K562 (cell line): ENCODE measurements around the gene CERS4. TPM values are rescaled to one million over a fixed set of nuclear protein-coding genes. Genes with fewer than 3 reads are reported as not detected.

Source experiments
- ATF1 ChIP-seq, 2 experiments: fragments of 450-650 bp in 1 of 2; IDR thresholded peaks; 2 replicates each; pipeline ENCODE4 v1.6.1; 2016; ENCODE audit warnings: missing compliant biosample characterization in 1 of 2, missing genetic modification characterization in 1 of 2
- BRD4 ChIP-seq: fragments of 200-600 bp; sonication (generic); IDR thresholded peaks from 2 replicates; pipeline ENCODE4 v1.6.1; 2017; ENCODE audit warnings: inconsistent platforms
- FOXA3 ChIP-seq, 2 experiments: fragments of 450-650 bp in 1 of 2; sonication (generic) in 1 of 2; formaldehyde crosslinking; IDR thresholded peaks in 1 of 2; conservative IDR thresholded peaks in 1 of 2; 2 replicates each; pipeline versions ENCODE4 v1.4.0 to v1.8.0; 2020 to 2022; ENCODE audit warnings: mild to moderate bottlenecking in 2 of 2, missing genetic modification reagents in 1 of 2
- FOXJ3 ChIP-seq: sonication (generic); formaldehyde crosslinking; IDR thresholded peaks from 2 replicates; pipeline ENCODE4 v1.4.0; 2020; ENCODE audit warnings: mild to moderate bottlenecking, missing genetic modification reagents
- GATA2 ChIP-seq: sonication (generic); formaldehyde crosslinking; IDR thresholded peaks from 2 replicates; pipeline ENCODE4 v1.4.0; 2020; ENCODE audit warnings: mild to moderate bottlenecking, missing genetic modification reagents
- HCFC1 ChIP-seq: IDR thresholded peaks from 2 replicates; pipeline ENCODE4 v1.6.1; 2012; ENCODE audit warnings: low read depth, low read length, improper control_type of control experiment
- MAFF ChIP-seq: IDR thresholded peaks from 2 replicates; pipeline ENCODE4 v1.6.1; 2012; ENCODE audit warnings: low read length, improper control_type of control experiment
- POLR2B ChIP-seq: fragments of 450-650 bp; IDR thresholded peaks from 2 replicates; pipeline ENCODE4 v1.6.1; 2018; ENCODE audit warnings: low read depth; ENCODE audit not compliant: partially characterized antibody
- SMAD3 ChIP-seq: fragments of 450-650 bp; formaldehyde crosslinking; conservative IDR thresholded peaks from 2 replicates; pipeline ENCODE4 v1.4.0; 2020; ENCODE audit warnings: mild to moderate bottlenecking
- ZFPM2 ChIP-seq: fragments of 250-450 bp; sonication (Bioruptor Pico); IDR thresholded peaks from 2 replicates; pipeline ENCODE4 v1.5.1; 2022; ENCODE audit warnings: mild to moderate bottlenecking
- ZNF668 ChIP-seq: fragments of 250-450 bp; sonication (Bioruptor Pico); IDR thresholded peaks from 2 replicates; pipeline ENCODE4 v1.8.0; 2022; ENCODE audit warnings: mild to moderate bottlenecking, inconsistent platforms
- polyA plus RNA-seq, 8 experiments: library from polyadenylated mRNA; depleted of rRNA in 4 of 8; stranded (reverse) in 5 of 8; unstranded in 3 of 8; fragments of >200 nt; fragmentation: Nextera tagmentation in 2 of 8; fragmentation: Illumina TruSeq in 1 of 8; extraction: Ambion mirVana in 2 of 8; extraction: Trizol in 1 of 8; gene quantifications; 2 replicates each; pipeline versions ENCODE4 v1.2.1 to v1.2.3, GENCODE V29; 2011 to 2014; ENCODE audit warnings: inconsistent platforms in 1 of 8, missing spikeins in 1 of 8
- total RNA-seq, 7 experiments: library from RNA; depleted of rRNA in 6 of 7; stranded (reverse); fragments of >200 nt in 6 of 7; fragmentation: Illumina TruSeq in 2 of 7; extraction: Trizol in 2 of 7; gene quantifications; 2 replicates each; pipeline versions ENCODE4 v1.2.1 to v1.2.3, GENCODE V29; 2011 to 2021; ENCODE audit warnings: low replicate concordance in 1 of 7
- TF ChIP-seq, protein P1 (sequence below): fragments of 450-650 bp; IDR thresholded peaks from 2 replicates; pipeline ENCODE4 v1.6.1; 2017; ENCODE audit warnings: antibody characterized with exemption, mild to moderate bottlenecking
- TF ChIP-seq, protein P2 (sequence below): fragments of 200-800 bp; sonication (Bioruptor generic); IDR thresholded peaks from 2 replicates; pipeline ENCODE4 v1.6.1; 2017; ENCODE audit warnings: missing genetic modification characterization, missing compliant biosample characterization
- TF ChIP-seq, protein P3 (sequence below): fragments of 250-450 bp; sonication (Bioruptor Pico); IDR thresholded peaks from 2 replicates; pipeline ENCODE4 v1.5.0; 2020; ENCODE audit warnings: mild to moderate bottlenecking, borderline replicate concordance
- TF ChIP-seq, protein P4 (sequence below): fragments of 450-650 bp; IDR thresholded peaks from 2 replicates; pipeline ENCODE4 v1.6.1; 2016; ENCODE audit warnings: antibody characterized with exemption
- TF ChIP-seq, protein P5 (sequence below): sonication (generic); formaldehyde crosslinking; IDR thresholded peaks from 2 replicates; pipeline ENCODE4 v1.8.0; 2023; ENCODE audit warnings: mild to moderate bottlenecking, missing genetic modification reagents

Gene CERS4
- total and polyA plus RNA-seq, 9 of the 15 experiments (the other 6 are each of a cell fraction or from before 2014, with no cell fraction given), result 0.14 to 4.4 (median 2.9) TPM; not detected in 1

DNA sequence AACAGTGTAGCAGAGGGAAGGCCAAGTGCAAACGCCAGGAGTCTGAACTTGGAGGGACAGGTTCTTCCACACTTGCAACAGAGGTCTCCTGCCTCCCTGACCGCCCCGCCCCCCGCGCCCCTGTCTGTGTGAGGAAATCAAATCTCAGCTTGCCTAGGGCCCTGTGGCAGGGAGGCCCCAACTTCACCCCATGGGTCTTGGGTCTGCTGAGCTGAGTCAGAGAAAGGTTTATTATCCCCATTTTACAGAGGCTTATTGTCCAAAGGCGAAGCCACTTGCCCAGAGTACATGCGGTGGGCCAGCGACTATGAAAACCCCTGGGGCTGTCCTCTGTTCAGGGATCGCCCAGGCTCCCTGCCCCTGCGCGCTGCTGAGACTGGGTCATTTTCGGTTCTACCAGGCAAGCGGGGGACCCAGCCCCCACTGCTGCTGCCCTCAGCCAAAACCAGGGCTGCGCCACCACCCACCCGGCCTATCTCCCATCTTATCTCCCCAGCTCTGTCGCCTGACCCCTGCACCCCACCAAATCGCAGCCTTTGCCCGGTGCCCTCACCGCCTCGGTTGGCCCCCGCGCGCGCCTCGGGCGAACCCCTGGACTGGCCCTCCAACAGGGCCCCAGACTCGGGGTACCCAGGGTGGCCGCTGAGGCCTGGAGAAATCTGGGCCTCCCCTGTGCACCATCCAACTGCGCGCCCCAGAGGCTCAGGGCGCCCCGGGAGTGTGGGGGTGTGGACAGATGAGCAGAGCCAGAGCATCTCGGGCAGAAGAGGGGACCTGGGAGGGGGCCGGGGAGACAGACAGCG is 850 bp upstream of the CERS4 start (continued):
- TF ChIP-seq HCFC1 (no peak), ZNF668 (no peak), GATA2 (CRISPR knock-in tag) (peak; percentile 49), ZFPM2 (CRISPR knock-in tag) (no peak), ATF1 (CRISPR knock-in tag; IDR thresholded peaks at IDR 0.05) (no peak), ATF1 (tag; IDR thresholded peaks at IDR 0.05) (peak; percentile 27; the same call in 1 of the 2 replicates), BRD4 (no peak), POLR2B (no peak), FOXA3 (CRISPR knock-in tag; conservative IDR thresholded peaks at IDR 0.05 in 1 of 2, IDR thresholded peaks at IDR 0.05 in 1 of 2) (no peak), SMAD3 (CRISPR knock-in tag) (no peak), MAFF (no peak), FOXJ3 (CRISPR knock-in tag) (no peak)
- TF ChIP-seq, protein P1, sequence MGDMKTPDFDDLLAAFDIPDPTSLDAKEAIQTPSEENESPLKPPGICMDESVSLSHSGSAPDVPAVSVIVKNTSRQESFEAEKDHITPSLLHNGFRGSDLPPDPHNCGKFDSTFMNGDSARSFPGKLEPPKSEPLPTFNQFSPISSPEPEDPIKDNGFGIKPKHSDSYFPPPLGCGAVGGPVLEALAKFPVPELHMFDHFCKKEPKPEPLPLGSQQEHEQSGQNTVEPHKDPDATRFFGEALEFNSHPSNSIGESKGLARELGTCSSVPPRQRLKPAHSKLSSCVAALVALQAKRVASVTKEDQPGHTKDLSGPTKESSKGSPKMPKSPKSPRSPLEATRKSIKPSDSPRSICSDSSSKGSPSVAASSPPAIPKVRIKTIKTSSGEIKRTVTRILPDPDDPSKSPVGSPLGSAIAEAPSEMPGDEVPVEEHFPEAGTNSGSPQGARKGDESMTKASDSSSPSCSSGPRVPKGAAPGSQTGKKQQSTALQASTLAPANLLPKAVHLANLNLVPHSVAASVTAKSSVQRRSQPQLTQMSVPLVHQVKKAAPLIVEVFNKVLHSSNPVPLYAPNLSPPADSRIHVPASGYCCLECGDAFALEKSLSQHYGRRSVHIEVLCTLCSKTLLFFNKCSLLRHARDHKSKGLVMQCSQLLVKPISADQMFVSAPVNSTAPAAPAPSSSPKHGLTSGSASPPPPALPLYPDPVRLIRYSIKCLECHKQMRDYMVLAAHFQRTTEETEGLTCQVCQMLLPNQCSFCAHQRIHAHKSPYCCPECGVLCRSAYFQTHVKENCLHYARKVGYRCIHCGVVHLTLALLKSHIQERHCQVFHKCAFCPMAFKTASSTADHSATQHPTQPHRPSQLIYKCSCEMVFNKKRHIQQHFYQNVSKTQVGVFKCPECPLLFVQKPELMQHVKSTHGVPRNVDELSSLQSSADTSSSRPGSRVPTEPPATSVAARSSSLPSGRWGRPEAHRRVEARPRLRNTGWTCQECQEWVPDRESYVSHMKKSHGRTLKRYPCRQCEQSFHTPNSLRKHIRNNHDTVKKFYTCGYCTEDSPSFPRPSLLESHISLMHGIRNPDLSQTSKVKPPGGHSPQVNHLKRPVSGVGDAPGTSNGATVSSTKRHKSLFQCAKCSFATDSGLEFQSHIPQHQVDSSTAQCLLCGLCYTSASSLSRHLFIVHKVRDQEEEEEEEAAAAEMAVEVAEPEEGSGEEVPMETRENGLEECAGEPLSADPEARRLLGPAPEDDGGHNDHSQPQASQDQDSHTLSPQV, result no peak
- TF ChIP-seq, protein P2, sequence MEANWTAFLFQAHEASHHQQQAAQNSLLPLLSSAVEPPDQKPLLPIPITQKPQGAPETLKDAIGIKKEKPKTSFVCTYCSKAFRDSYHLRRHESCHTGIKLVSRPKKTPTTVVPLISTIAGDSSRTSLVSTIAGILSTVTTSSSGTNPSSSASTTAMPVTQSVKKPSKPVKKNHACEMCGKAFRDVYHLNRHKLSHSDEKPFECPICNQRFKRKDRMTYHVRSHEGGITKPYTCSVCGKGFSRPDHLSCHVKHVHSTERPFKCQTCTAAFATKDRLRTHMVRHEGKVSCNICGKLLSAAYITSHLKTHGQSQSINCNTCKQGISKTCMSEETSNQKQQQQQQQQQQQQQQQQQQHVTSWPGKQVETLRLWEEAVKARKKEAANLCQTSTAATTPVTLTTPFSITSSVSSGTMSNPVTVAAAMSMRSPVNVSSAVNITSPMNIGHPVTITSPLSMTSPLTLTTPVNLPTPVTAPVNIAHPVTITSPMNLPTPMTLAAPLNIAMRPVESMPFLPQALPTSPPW (CRISPR knock-in tag), result no peak
- TF ChIP-seq, protein P3, sequence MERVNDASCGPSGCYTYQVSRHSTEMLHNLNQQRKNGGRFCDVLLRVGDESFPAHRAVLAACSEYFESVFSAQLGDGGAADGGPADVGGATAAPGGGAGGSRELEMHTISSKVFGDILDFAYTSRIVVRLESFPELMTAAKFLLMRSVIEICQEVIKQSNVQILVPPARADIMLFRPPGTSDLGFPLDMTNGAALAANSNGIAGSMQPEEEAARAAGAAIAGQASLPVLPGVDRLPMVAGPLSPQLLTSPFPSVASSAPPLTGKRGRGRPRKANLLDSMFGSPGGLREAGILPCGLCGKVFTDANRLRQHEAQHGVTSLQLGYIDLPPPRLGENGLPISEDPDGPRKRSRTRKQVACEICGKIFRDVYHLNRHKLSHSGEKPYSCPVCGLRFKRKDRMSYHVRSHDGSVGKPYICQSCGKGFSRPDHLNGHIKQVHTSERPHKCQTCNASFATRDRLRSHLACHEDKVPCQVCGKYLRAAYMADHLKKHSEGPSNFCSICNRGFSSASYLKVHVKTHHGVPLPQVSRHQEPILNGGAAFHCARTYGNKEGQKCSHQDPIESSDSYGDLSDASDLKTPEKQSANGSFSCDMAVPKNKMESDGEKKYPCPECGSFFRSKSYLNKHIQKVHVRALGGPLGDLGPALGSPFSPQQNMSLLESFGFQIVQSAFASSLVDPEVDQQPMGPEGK (CRISPR knock-in tag), result no peak
- TF ChIP-seq, protein P4, sequence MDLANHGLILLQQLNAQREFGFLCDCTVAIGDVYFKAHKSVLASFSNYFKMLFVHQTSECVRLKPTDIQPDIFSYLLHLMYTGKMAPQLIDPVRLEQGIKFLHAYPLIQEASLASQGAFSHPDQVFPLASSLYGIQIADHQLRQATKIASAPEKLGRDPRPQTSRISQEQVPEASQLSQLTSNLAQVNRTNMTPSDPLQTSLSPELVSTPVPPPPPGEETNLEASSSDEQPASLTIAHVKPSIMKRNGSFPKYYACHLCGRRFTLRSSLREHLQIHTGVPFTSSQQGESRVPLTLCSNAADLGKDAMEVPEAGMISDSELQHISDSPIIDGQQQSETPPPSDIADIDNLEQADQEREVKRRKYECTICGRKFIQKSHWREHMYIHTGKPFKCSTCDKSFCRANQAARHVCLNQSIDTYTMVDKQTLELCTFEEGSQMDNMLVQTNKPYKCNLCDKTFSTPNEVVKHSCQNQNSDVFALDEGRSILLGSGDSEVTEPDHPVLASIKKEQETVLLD, result peak; percentile 64
- TF ChIP-seq, protein P5, sequence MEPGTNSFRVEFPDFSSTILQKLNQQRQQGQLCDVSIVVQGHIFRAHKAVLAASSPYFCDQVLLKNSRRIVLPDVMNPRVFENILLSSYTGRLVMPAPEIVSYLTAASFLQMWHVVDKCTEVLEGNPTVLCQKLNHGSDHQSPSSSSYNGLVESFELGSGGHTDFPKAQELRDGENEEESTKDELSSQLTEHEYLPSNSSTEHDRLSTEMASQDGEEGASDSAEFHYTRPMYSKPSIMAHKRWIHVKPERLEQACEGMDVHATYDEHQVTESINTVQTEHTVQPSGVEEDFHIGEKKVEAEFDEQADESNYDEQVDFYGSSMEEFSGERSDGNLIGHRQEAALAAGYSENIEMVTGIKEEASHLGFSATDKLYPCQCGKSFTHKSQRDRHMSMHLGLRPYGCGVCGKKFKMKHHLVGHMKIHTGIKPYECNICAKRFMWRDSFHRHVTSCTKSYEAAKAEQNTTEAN, result no peak
